GM19328 (cell line): Measurements from ENCODE around the gene PLEKHF1.

Experiments
- ATAC-seq: cut with Tn5 transposase; IDR thresholded peaks from one replicate; pipeline ENCODE4 v1.9.1; 2021; ENCODE audit warnings: mild to moderate bottlenecking, moderate library complexity; ENCODE audit not compliant: unreplicated experiment

PLEKHF1 gene

GRCh38 chr19:29677001-29677817 is 11.9 kb downstream of the PLEKHF1 start:
- ATAC-seq, result no peak

- no peak for ATAC-seq
Observed at GRCh38 chr19:29678484-29679106, 13.3 kb downstream of the PLEKHF1 start.

- ATAC-seq, result no peak
Observed at GRCh38 chr19:29679598-29680210, 14.4 kb downstream of the PLEKHF1 start.

GRCh38 chr19:29680447-29680846 is 15.2 kb downstream of the PLEKHF1 start:
- ATAC-seq, result peak; percentile 58

GRCh38 chr19:29680937-29681336 is 15.7 kb downstream of the PLEKHF1 start:
- ATAC-seq, result no peak

- no peak for ATAC-seq
Observed at GRCh38 chr19:29681422-29682235, 16.4 kb downstream of the PLEKHF1 start.

- ATAC-seq, result no peak
Observed at GRCh38 chr19:29682236-29682895, 17.1 kb downstream of the PLEKHF1 start.

- ATAC-seq, result no peak
Observed at GRCh38 chr19:29683009-29683408, 17.7 kb downstream of the PLEKHF1 start.

- ATAC-seq, result no peak
Observed at GRCh38 chr19:29685326-29685725, 20.1 kb downstream of the PLEKHF1 start.

GRCh38 chr19:29686285-29686805 is 21.1 kb downstream of the PLEKHF1 start:
- ATAC-seq, result no peak

GRCh38 chr19:29687244-29687896 is 22.1 kb downstream of the PLEKHF1 start:
- ATAC-seq, result no peak

GRCh38 chr19:29687897-29688728 is 22.9 kb downstream of the PLEKHF1 start:
- ATAC-seq, result no peak

GRCh38 chr19:29690842-29691241 is 25.6 kb downstream of the PLEKHF1 start:
- ATAC-seq, result no peak

GRCh38 chr19:29694161-29694560 is 28.9 kb downstream of the PLEKHF1 start:
- no peak for ATAC-seq

- ATAC-seq, result peak; percentile 72
Observed at GRCh38 chr19:29694669-29695627, 29.7 kb downstream of the PLEKHF1 start.

- ATAC-seq, result no peak
Observed at GRCh38 chr19:29695765-29696564, 30.7 kb downstream of the PLEKHF1 start.

- ATAC-seq, result no peak
Observed at GRCh38 chr19:29696565-29696846, 31.2 kb downstream of the PLEKHF1 start.
